ENCODE results near the gene IRAK3.

- no peak for TF ChIP-seq POLR2AphosphoS5 (IDR thresholded peaks at IDR 0.05; ENCODE audit: low read depth, low read length)
- TF ChIP-seq, protein P1, sequence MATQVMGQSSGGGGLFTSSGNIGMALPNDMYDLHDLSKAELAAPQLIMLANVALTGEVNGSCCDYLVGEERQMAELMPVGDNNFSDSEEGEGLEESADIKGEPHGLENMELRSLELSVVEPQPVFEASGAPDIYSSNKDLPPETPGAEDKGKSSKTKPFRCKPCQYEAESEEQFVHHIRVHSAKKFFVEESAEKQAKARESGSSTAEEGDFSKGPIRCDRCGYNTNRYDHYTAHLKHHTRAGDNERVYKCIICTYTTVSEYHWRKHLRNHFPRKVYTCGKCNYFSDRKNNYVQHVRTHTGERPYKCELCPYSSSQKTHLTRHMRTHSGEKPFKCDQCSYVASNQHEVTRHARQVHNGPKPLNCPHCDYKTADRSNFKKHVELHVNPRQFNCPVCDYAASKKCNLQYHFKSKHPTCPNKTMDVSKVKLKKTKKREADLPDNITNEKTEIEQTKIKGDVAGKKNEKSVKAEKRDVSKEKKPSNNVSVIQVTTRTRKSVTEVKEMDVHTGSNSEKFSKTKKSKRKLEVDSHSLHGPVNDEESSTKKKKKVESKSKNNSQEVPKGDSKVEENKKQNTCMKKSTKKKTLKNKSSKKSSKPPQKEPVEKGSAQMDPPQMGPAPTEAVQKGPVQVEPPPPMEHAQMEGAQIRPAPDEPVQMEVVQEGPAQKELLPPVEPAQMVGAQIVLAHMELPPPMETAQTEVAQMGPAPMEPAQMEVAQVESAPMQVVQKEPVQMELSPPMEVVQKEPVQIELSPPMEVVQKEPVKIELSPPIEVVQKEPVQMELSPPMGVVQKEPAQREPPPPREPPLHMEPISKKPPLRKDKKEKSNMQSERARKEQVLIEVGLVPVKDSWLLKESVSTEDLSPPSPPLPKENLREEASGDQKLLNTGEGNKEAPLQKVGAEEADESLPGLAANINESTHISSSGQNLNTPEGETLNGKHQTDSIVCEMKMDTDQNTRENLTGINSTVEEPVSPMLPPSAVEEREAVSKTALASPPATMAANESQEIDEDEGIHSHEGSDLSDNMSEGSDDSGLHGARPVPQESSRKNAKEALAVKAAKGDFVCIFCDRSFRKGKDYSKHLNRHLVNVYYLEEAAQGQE (IDR thresholded peaks at IDR 0.05; ENCODE audit: insufficient read depth in 1 of 2, low read depth in 2 of 2, low read length in 2 of 2), result no peak
- TF ChIP-seq TAF1 (IDR thresholded peaks at IDR 0.05; ENCODE audit: borderline replicate concordance, insufficient read depth, low read length), result no peak
Observed at GRCh38 chr12:66258011-66258410, 69.0 kb downstream of the IRAK3 start.
